PC-9 (cell line): Measurements from ENCODE around the gene EPHB1.

ENCODE experiments used
- CTCF ChIP-seq: fragments of 200-600 bp; sonication (generic); conservative IDR thresholded peaks from 2 replicates; pipeline ENCODE4 v1.6.1; 2017; ENCODE audit warnings: mixed run types, antibody characterized with exemption, mild to moderate bottlenecking, moderate library complexity
- EZH2 ChIP-seq: fragments of 200-600 bp; sonication (generic); IDR thresholded peaks from 2 replicates; pipeline ENCODE4 v1.8.0; 2017; ENCODE audit warnings: antibody characterized with exemption, low read depth

- no peak for TF ChIP-seq CTCF
- TF ChIP-seq EZH2, result no peak
Measured at GRCh38 chr3:135268941-135269532, 474.0 kb downstream of the EPHB1 start.
